ENCODE measurements around the gene ADPRM. TPM values are rescaled to one million over a fixed set of nuclear protein-coding genes. Genes with fewer than 3 reads are reported as not detected.
A peak's percentile ranks its signal among the peaks of the same experiment; 100 is the strongest.

ADPRM gene
- total RNA-seq, 2 experiments from 2014 or later: 34.2 to 35.0 TPM

DNA sequence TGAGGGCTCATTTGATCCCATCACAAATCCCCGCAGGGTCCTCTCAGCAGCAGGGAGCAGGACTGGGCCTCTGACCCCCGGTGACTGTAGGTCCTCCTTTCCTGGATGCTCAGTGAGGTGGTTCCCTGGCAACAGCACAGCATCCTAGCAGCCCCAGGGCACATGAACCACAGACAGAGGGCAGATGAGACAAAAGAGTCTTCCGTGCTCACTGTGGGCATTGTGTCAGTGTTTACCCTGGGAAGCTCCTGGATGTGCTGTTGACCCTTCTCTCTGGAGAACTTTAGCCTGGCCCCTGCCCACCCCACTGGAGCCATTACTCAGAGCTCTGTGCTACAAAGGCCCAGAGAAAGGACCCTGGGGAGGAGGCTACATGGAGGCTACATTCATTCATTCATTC lies 54.2 kb downstream of the ADPRM start:
- Histone ChIP-seq H3K36me3 (ENCODE audit: insufficient read depth, low read length) (no peaks in the 10 kb centered on the region), H3K4me1 (ENCODE audit: insufficient read depth, low read length) (no peaks in the 10 kb centered on the region), H3K9me3 (ENCODE audit: control insufficient read depth in 1 of 2, insufficient read depth in 1 of 2, low read length in 2 of 2) (no peaks in the 10 kb centered on the region), H3K27ac (ENCODE audit: low read depth in 1 of 2, low read length in 2 of 2) (no peak overlapping the region), H3K4me3 (ENCODE audit: low read length) (no peak overlapping the region), H3K27me3 (ENCODE audit: control insufficient read depth in 1 of 2, insufficient read depth in 2 of 2, low read length in 2 of 2) (no peaks in the 10 kb centered on the region)
- CTCF ChIA-PET: no interaction called here
- intact Hi-C loops (cut with DNase I, micrococcal nuclease): no loop called here
- no peak overlapping the region for H3K27ac Mint-ChIP-seq
- no peak for DNase-seq
- H3K27me3 Mint-ChIP-seq: peaks cover 4% of the 10 kb centered on the region
- H3K9me3 Mint-ChIP-seq: no peaks in the 10 kb centered on the region
- no peaks in the 10 kb centered on the region for H3K36me3 Mint-ChIP-seq (ENCODE audit: low read depth)
- POLR2A ChIA-PET: no interaction called here
- H3K4me3 Mint-ChIP-seq: no peak overlapping the region
- TF ChIP-seq, protein P1, sequence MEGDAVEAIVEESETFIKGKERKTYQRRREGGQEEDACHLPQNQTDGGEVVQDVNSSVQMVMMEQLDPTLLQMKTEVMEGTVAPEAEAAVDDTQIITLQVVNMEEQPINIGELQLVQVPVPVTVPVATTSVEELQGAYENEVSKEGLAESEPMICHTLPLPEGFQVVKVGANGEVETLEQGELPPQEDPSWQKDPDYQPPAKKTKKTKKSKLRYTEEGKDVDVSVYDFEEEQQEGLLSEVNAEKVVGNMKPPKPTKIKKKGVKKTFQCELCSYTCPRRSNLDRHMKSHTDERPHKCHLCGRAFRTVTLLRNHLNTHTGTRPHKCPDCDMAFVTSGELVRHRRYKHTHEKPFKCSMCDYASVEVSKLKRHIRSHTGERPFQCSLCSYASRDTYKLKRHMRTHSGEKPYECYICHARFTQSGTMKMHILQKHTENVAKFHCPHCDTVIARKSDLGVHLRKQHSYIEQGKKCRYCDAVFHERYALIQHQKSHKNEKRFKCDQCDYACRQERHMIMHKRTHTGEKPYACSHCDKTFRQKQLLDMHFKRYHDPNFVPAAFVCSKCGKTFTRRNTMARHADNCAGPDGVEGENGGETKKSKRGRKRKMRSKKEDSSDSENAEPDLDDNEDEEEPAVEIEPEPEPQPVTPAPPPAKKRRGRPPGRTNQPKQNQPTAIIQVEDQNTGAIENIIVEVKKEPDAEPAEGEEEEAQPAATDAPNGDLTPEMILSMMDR (IDR thresholded peaks at IDR 0.05): no peak
- no peak for ATAC-seq (ENCODE audit: poor library complexity)
- no peaks in the 10 kb centered on the region for H3K4me1 Mint-ChIP-seq (ENCODE audit: low read depth)

DNA sequence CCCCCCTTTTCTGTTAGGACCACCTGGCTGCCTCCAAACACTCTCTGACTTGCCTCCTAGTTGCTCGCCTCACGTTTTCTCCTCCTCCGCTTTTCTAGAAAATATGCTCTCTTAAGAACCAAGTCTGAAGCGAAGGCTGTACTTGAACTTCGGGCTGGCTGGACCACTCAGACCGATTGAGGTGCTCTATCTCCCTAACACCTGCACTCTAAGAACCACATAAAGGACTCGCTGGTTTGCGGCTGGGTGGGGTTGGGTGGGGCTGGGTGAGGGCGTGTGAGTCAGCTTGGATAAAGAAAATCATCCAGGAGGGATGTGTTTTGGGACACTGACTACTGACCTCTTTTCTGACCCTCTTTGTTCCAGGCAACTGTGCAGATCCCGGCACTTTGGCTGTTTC lies 55.3 kb downstream of the ADPRM start:
- Mint-ChIP-seq H3K4me1 (ENCODE audit: low read depth) (no peaks in the 10 kb centered on the region), H3K4me3 (no peak overlapping the region), H3K9me3 (no peaks in the 10 kb centered on the region), H3K27ac (no peak overlapping the region), H3K27me3 (peaks cover 4% of the 10 kb centered on the region), H3K36me3 (ENCODE audit: low read depth) (no peaks in the 10 kb centered on the region)
- intact Hi-C loops (cut with DNase I, micrococcal nuclease): no loop called here
- Histone ChIP-seq H3K9me3 (ENCODE audit: control insufficient read depth in 1 of 2, insufficient read depth in 1 of 2, low read length in 2 of 2) (no peaks in the 10 kb centered on the region), H3K4me3 (ENCODE audit: low read length) (no peak overlapping the region), H3K27me3 (ENCODE audit: control insufficient read depth in 1 of 2, insufficient read depth in 2 of 2, low read length in 2 of 2) (no peaks in the 10 kb centered on the region), H3K27ac (ENCODE audit: low read depth in 1 of 2, low read length in 2 of 2) (no peak overlapping the region), H3K36me3 (ENCODE audit: insufficient read depth, low read length) (no peaks in the 10 kb centered on the region), H3K4me1 (ENCODE audit: insufficient read depth, low read length) (no peaks in the 10 kb centered on the region)
- TF ChIP-seq, protein P1 (IDR thresholded peaks at IDR 0.05): no peak
- POLR2A ChIA-PET: no interaction called here
- DNase-seq (no peak), ATAC-seq (ENCODE audit: poor library complexity) (no peak)
- CTCF ChIA-PET: no interaction called here

DNA sequence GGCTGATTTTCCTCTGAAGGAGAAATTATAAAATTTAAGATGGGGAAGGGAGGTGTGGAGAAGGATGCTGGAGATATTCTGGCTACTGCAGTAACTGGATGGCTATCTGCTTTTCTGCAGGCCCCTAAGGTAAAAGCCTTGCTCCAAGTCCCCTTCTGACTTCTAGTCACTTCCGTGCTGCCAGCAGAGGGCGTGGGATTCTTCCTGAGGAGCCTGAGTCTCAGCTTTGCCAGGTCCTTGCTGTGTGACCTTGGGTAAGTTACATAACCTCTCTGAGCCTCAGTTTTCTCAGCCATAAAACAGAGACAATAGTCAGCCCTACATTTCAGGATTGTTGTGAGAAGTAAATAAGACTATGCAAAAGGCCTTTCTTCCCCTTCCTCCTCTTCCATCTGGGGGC lies 56.7 kb downstream of the ADPRM start:
- Mint-ChIP-seq H3K27me3 (peaks cover 3% of the 10 kb centered on the region), H3K27ac (no peak overlapping the region), H3K4me1 (ENCODE audit: low read depth) (no peaks in the 10 kb centered on the region), H3K9me3 (no peaks in the 10 kb centered on the region), H3K4me3 (no peak overlapping the region), H3K36me3 (ENCODE audit: low read depth) (no peaks in the 10 kb centered on the region)
- no peaks in the 10 kb centered on the region for H3K27me3 ChIP-seq (ENCODE audit: control insufficient read depth in 1 of 2, insufficient read depth in 2 of 2, low read length in 2 of 2)
- H3K27ac ChIP-seq (ENCODE audit: low read depth in 1 of 2, low read length in 2 of 2): no peak overlapping the region
- H3K9me3 ChIP-seq (ENCODE audit: control insufficient read depth in 1 of 2, insufficient read depth in 1 of 2, low read length in 2 of 2): no peaks in the 10 kb centered on the region
- intact Hi-C loops (cut with DNase I, micrococcal nuclease): no loop called here
- no peak overlapping the region for H3K4me3 ChIP-seq (ENCODE audit: low read length)
- no peak for ATAC-seq (ENCODE audit: poor library complexity)
- DNase-seq: peak in 4 of 14 experiments; percentile 17 to 35 (median 24)
- H3K4me1 ChIP-seq (ENCODE audit: insufficient read depth, low read length): no peaks in the 10 kb centered on the region
- H3K36me3 ChIP-seq (ENCODE audit: insufficient read depth, low read length): no peaks in the 10 kb centered on the region
- ChIA-PET POLR2A (no interaction called here), CTCF (interaction anchor here (1.1 kb wide), 1 partner anchor 18 kb away, joined by 3 read pairs; no protein-coding TSS in a partner anchor)
- TF ChIP-seq, protein P1 (IDR thresholded peaks at IDR 0.05): peak; percentile 21

Measured in CD4-positive, alpha-beta T cell (primary cell).